Stimulated activated CD8-positive, alpha-beta memory T cell treated with anti-CD3 and anti-CD28 coated beads, Interleukin-15, amount 100 ng/mL, for 48 hours (primary cell): ENCODE results near the gene CAMK2B.
A peak's percentile ranks its signal among the peaks of the same experiment; 100 is the strongest.

ENCODE experiments used
- DNase-seq, 2 donors: peaks; one replicate each; pipeline ENCODE4 v3.0.0-alpha.2; 2020; ENCODE audit warnings: low read depth in 2 of 2

The CAMK2B gene

DNA sequence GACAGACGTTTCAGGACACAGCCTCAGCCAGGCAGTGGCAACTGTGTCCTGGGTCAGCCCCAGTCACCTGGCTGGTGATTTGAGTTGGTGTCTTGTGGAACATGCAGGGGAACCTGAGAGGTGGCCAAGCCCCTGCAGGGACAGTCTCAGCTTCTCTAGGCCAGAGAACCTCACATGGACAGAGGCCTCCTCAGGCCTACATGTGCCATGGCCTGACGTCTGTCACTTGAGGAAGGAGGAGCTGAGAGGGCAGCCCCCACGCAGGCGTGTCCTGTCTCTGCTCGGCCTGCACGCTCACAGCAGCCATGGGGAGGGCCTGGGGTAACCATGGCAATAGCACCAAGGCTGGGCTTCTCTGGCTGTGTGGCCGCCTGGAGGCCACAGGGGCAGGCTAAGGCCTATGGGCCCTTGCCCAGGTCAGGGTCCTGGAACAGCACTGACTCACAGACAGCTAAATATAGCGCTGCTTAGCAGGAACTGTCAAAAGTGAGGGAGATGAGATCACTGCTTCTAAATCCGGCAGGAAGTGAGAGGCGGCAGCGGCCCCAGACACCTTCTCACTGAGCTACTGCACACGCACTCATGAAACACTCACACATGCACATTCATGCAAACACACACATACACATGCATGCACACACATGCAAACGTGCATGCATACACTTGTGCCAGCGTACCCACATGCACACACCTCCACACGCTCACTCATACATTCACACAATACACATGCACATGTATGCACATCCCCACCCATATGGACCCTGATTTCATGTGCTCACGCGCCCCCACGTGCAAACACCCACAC is 67.6 kb downstream of the CAMK2B start:
- DNase-seq, result peak; percentile 75 to 78

- DNase-seq, result no peak
Measured at GRCh38 chr7:44257213-44257612, 68.2 kb downstream of the CAMK2B start.

- no peak for DNase-seq
Measured at GRCh38 chr7:44256459-44256858, 68.9 kb downstream of the CAMK2B start.

DNA sequence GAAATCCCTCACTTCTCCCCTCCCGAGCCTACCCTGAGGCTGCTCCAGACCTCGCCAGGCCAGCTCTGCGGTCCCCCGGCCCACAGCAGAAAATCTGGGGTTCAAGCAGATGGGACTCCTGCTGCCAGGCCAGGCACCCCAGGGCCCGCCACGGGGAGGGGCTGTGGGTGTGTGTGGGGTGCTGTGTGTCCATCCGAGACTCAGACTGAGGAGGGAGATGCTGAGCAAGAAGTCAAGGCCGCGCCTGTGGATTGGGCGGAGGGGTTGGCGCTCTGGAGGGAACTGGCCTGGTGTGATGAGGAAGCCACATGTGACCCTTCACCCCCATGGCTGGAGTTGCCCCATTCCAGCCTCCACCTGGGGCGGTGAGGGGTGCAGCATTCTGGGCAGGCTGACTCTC is 73.5 kb downstream of the CAMK2B start:
- no peak for DNase-seq

DNA sequence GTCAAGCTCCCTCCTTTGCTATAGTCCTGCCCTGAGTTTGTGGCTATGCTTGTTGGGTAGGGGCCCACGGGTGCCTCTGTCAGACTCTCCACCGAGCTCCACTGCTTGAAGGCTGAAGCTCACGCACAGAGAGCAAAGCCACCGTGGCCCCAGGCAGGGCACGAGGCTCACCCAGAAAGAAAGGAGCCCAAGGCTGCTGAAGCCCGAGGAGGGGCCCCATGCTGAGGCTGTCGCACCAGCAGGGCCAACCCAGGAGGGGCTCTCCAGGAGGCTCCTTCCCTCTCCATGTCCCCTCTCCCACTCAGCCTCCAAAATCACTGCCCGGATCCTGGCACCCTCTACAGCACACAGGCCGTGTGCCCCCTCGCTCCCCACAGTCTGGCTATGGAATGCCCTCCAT is 74.1 kb downstream of the CAMK2B start:
- no peak for DNase-seq

DNA sequence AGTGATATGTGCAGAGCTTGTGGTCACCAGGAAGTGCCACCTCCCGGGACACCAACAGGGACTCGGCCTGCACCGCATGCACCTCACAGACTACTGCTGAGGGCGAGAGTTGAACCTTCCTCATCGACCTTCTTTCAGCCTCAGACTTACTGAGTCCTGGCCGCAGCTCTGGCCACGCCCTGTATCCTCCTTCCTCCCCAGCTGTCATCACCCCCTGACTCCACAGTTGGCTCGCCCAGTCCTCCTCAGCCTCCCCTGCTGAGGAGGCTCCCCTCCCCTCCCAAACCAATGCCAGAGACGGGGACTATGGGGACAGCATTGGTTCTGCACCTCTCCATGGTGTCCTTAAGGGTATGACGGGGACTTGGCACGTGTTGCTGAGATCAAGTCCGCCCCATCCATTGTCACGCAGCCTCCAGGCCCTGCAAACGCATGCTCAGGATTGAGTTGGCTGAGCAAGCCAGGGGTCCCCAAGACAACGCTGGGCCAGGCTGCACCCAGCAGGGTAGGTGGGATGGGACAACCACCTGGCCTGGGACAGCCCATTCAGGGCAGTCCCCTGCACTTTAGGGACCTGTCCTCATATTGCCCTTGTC is 75.7 kb downstream of the CAMK2B start:
- no peak for DNase-seq

GRCh38 chr7:44247868-44248651 is 77.3 kb downstream of the CAMK2B start:
- DNase-seq, result no peak

DNA sequence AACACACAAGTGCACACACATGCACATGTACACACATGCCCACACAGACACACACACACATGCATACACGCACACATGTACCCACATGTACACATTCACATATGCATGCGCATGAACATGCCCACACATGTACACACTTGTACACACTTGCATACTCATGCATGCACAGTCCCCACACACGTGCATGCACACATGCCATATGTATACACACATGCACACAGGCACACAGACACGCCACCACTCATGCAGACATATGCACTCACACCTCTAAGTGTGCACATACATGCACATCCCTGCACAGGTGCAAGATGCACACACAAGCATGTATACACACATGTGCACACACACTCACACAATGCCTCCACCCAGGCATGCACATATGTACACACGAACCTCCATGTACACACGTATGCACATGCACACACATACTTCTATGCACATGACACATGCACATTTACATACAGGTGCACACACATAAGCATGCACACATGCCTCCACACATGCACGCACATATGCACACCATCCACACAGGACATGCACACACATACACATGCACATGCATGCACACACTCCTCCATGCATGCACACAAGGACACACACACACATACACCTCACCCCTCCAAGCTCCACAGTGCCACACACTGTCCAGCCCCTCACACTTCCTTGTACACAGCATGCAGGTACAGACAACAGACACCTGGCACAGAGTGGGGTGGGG is 78.8 kb downstream of the CAMK2B start:
- DNase-seq, result no peak

GRCh38 chr7:44244282-44244681 is 81.1 kb downstream of the CAMK2B start:
- peak in 1 of 2 donors; percentile 17 for DNase-seq

DNA sequence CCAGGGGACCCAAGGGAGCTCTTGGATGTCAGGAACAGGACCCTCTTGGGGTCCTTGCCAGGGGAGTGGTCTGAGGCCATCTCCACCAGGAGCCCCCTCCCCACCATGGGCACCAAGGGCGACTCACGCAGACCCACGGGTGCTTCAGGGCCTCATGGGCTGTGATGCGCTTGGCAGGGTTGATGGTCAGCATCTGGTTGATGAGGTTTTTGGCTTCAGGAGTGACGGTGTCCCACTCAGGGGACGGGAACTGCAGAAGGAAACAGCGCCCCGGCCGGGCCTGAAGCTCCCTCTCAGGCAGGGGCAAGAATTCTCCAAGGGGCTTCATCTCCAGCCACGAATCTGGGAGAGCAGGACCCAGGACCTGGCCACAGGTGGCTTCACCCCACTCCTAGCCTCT is 83.3 kb downstream of the CAMK2B start:
- DNase-seq, result no peak

- DNase-seq, result peak; percentile 29 to 34
Measured at GRCh38 chr7:44240983-44241510, 84.3 kb downstream of the CAMK2B start.

DNA sequence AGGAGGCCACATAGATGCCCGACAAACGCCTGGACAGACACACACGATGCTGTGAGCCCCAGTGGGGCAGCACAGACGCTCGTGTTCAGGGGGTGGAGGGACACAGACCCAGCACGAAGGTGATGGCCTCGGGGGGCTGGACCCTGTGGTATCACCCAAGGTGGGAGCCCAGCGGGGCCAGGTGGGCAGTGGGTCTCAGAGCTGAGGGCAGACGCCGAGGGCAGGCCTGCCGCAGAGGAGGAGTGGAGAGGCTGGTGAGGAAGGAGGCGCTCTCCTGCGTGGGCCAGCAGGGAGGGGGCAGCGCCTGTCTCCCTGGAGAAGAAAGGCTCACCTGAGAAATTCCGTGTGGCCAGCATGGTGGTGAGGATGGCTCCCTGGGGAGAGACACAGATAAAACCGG is 85.0 kb downstream of the CAMK2B start:
- no peak for DNase-seq

DNA sequence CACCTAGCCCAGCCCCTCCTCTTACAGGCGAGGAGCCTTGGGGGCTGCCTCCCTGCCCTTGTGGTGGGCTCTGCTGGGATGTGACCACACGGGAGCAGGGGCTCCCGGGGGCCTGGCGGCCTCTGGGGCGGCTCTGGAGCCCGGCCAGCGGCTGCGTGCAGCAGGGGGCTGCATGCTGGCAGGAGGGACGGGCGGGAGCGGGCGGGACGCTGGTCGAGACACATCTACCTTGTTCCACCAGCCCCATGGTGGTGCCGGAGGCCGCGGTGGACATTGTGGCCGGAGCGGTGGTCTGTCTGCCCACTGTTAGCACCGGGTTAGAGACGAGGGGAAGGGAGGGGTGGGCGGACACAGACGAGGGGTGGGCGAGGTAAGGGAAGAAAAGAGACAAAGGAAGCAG is 86.0 kb downstream of the CAMK2B start:
- no peak for DNase-seq

DNA sequence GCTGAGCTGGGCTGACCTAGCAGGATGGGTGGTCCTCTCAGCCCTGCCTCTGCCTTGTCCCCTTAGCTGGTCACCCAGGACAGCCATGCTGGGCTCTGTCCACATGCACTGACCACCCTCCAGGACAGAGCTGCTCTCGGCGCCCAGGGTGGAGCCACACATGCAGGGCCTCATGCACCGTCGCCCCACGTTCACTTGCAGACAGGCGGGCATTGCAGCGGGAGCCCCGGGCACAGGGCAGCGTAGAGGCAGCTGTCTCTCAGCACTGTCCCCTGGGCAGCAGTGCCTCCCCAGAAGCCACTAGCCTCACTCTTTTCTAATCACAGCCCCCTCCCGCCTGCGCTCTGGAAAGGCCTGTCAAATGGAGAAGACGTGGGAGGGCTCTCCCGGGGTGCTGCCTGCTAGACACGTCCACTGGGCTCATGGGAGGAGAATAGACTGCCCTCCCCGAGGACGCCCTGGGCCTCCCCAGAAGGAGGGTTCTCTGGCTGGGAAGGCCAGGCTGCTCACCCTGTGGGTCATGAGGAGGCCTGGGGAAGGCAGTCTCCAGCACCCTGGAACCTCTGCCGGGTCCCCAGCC is 87.2 kb downstream of the CAMK2B start:
- no peak for DNase-seq

GRCh38 chr7:44237696-44238095 is 87.7 kb downstream of the CAMK2B start:
- no peak for DNase-seq

GRCh38 chr7:44236333-44236728 is 89.1 kb downstream of the CAMK2B start:
- no peak for DNase-seq

DNA sequence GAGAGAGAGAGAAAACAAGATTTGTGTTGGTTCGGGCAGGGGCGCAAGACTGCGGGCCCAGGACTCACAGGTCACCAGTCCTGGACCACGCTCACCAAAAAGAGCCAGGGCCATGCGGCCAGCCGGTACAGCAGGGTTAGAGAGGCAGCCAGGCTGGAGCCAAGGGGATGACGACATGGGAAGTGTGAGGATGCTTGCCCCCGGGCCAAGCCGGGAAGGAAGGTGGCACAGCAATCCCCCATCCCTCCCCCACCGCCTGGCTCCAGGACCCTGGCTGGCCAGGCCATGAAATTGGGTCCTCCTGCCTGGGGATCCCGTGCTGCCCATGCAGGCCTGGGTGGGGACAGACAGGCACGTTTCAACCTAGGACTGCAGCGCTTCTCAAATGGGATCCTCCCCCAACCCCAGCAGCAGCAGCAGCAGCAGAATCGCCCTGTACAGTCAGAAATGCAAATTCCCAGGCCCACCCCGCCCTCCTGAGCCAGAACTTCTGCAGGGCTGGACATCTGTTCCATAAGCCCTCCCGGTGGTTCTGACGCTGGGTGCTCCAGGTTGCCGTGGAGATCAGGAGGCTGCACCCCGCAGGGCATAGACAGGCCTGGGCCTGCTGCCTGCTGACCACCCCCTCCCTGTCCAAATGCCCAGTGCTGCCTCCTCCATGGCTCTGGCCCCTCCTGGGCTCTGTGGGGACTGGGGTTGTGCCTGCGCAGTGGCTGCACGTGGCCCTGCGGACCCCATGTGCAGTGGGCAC is 89.6 kb downstream of the CAMK2B start:
- DNase-seq, result no peak

- no peak for DNase-seq
Measured at GRCh38 chr7:44235066-44235465, 90.3 kb downstream of the CAMK2B start.

- no peak for DNase-seq
Measured at GRCh38 chr7:44232901-44233715, 92.3 kb downstream of the CAMK2B start.

DNA sequence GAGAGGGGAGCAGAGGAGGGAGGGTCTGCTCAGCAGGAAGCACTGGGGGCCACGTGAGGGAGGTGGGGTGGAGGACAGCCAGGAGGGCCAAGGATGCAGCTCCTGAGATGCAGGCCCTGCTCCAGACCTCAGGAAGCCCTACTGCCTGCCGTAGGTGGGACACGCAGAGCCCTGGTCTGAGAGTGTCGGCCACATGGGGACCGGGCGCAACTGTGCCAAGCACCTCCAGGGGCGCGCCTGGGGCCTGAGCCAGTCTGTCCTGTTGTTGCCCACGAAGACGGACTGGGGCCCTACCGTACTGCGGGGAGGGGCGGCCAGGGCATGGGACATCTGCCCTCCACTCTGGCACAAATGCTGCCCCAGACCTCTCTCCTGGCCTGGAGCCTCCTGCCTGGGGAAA is 93.0 kb downstream of the CAMK2B start:
- DNase-seq, result no peak
